Neural crest cell (in vitro differentiated cells): ENCODE data around the gene OR51B4. TPM values are rescaled to one million over a fixed set of nuclear protein-coding genes. Genes with fewer than 3 reads are reported as not detected.

Experiments
- DNase-seq: peaks from one replicate; pipeline ENCODE4 v3.0.0; 2021; ENCODE audit warnings: low read depth, mixed read lengths, low spot score
- H3K27ac Mint-ChIP-seq: one replicate; pipeline ENCODE4 v1.8.0; 2021; ENCODE audit warnings: mild to moderate bottlenecking, mixed read lengths; ENCODE audit not compliant: unreplicated experiment
- H3K27me3 Mint-ChIP-seq: 2 replicates; pipeline ENCODE4 v1.8.0; 2021; ENCODE audit warnings: low read depth, mild to moderate bottlenecking, mixed read lengths
- H3K36me3 Mint-ChIP-seq: 2 replicates; pipeline ENCODE4 v1.8.0; 2021; ENCODE audit warnings: low read depth, mild to moderate bottlenecking, mixed read lengths
- H3K4me1 Mint-ChIP-seq: 2 replicates; pipeline ENCODE4 v1.8.0; 2021; ENCODE audit warnings: mixed read lengths
- H3K4me3 Mint-ChIP-seq: one replicate; pipeline ENCODE4 v1.8.0; 2021; ENCODE audit warnings: mild to moderate bottlenecking, mixed read lengths
- H3K9me3 Mint-ChIP-seq: 2 replicates; pipeline ENCODE4 v1.8.0; 2021; ENCODE audit warnings: mixed read lengths
- CTCF ChIP-seq: fragments of 200-600 bp; sonication (generic); conservative IDR thresholded peaks from 2 replicates; pipeline ENCODE4 v1.5.0; 2021; ENCODE audit warnings: antibody characterized with exemption, mild to moderate bottlenecking
- total RNA-seq: library from RNA; stranded (reverse); gene quantifications from 2 replicates; pipeline ENCODE4 v1.2.1, GENCODE V29; 2021

The OR51B4 gene
- total RNA-seq, 1 donor from 2014 or later, result not detected

- no peak for TF ChIP-seq CTCF
- Mint-ChIP-seq H3K9me3 (no peaks in the 10 kb centered on the region), H3K36me3 (no peaks in the 10 kb centered on the region), H3K4me3 (no peak overlapping the region), H3K4me1 (peaks cover 4% of the 10 kb centered on the region), H3K27ac (no peak overlapping the region), H3K27me3 (peaks cover 1% of the 10 kb centered on the region)
- DNase-seq, result no peak
These were observed 48.9 kb downstream of the OR51B4 start for GRCh38 chr11:5252919-5253265.

GRCh38 chr11:5252192-5252918 is 49.4 kb downstream of the OR51B4 start:
- no peak for DNase-seq
- no peak for TF ChIP-seq CTCF

GRCh38 chr11:5251746-5252145 is 50.0 kb downstream of the OR51B4 start:
- DNase-seq, result no peak
- H3K9me3 Mint-ChIP-seq, result no peaks in the 10 kb centered on the region
- TF ChIP-seq CTCF, result no peak
- H3K4me3 Mint-ChIP-seq, result no peak overlapping the region
- peaks cover 5% of the 10 kb centered on the region for H3K27me3 Mint-ChIP-seq
- H3K4me1 Mint-ChIP-seq, result no peaks in the 10 kb centered on the region
- H3K36me3 Mint-ChIP-seq, result no peaks in the 10 kb centered on the region
- no peak overlapping the region for H3K27ac Mint-ChIP-seq

More at GRCh38 chr11:5252192-5252918, 49.4 kb downstream of the OR51B4 start:
- Mint-ChIP-seq H3K9me3 (no peaks in the 10 kb centered on the region), H3K4me3 (no peak overlapping the region), H3K36me3 (no peaks in the 10 kb centered on the region), H3K4me1 (peaks cover under 1% of the 10 kb centered on the region), H3K27ac (no peak overlapping the region), H3K27me3 (peaks cover 5% of the 10 kb centered on the region)

Other genes with a start within 250 kb of the OR51B4 start
- gene OR52E2, start 242.3 kb downstream of the OR51B4 start, total RNA-seq, result not detected in 2 replicates
- not detected in 2 replicates for gene OR52E1, start 232.4 kb downstream of the OR51B4 start, total RNA-seq
- gene OR52A5, start 163.6 kb downstream of the OR51B4 start, total RNA-seq, result not detected in 2 replicates
- not detected in 2 replicates for gene OR52A1, start 147.2 kb downstream of the OR51B4 start, total RNA-seq
- not detected in 2 replicates for gene OR51V1, start 101.3 kb downstream of the OR51B4 start, total RNA-seq
- not detected in 2 replicates for gene HBB, start 74.9 kb downstream of the OR51B4 start, total RNA-seq
- not detected in 2 replicates for gene HBD, start 67.5 kb downstream of the OR51B4 start, total RNA-seq
- gene HBG1, start 52.1 kb downstream of the OR51B4 start, total RNA-seq, result not detected in 2 replicates
- gene HBG2, start 47.2 kb downstream of the OR51B4 start, total RNA-seq, result not detected in 2 replicates
- 0.45 and 0.56 TPM in 2 replicates for gene HBE1, start 32.0 kb downstream of the OR51B4 start, total RNA-seq
- gene OR51B2, start 22.4 kb upstream of the OR51B4 start, total RNA-seq, result not detected in 2 replicates
- gene OR51B5, start 41.6 kb upstream of the OR51B4 start, total RNA-seq, result 0.21 TPM in 1 of 2 replicates, not detected in the other
- not detected in 2 replicates for gene OR51B6, start 49.6 kb upstream of the OR51B4 start, total RNA-seq
- not detected in 2 replicates for gene OR51M1, start 81.9 kb upstream of the OR51B4 start, total RNA-seq
- gene OR51Q1, start 120.2 kb upstream of the OR51B4 start, total RNA-seq, result not detected in 2 replicates
- not detected in 2 replicates for gene OR51I1, start 139.6 kb upstream of the OR51B4 start, total RNA-seq
- gene OR51I2, start 147.4 kb upstream of the OR51B4 start, total RNA-seq, result not detected in 2 replicates
- not detected in 2 replicates for gene OR52D1, start 186.7 kb upstream of the OR51B4 start, total RNA-seq
- not detected in 2 replicates for gene UBQLN3, start 208.0 kb upstream of the OR51B4 start, total RNA-seq
- 0.09 and 0.20 TPM in 2 replicates for gene UBQLNL, start 214.8 kb upstream of the OR51B4 start, total RNA-seq
- not detected in 2 replicates for gene OR52H1, start 246.6 kb upstream of the OR51B4 start, total RNA-seq